WTC11 (cell line): ENCODE results near the gene ZFC3H1. TPM values are rescaled to one million over a fixed set of nuclear protein-coding genes. Genes with fewer than 3 reads are reported as not detected.
"Not testable (repeated sequence)": the region's sequence is repeated elsewhere in the genome, so short reads cannot be mapped to it uniquely, and the experiment has no call there.

ENCODE experiments used
- ATAC-seq: fragments of 200-7000 bp; cut with Tn5 transposase; 2 replicates; pipeline ENCODE4 v1.10.0; 2021; ENCODE audit warnings: mild to moderate bottlenecking, moderate library complexity
- CTCF ChIA-PET: fragments of 300-600 bp; sonication (Branson Sonifier 250); formaldehyde crosslinking; loops from one replicate; lab custom pipeline; 2021; ENCODE audit warnings: antibody characterized with exemption; lab: Charles Lee
- POLR2A ChIA-PET: fragments of 350-600 bp; sonication (Branson Sonifier 250); formaldehyde crosslinking; loops from one replicate; lab custom pipeline; 2021; ENCODE audit warnings: antibody characterized with exemption; lab: Charles Lee
- DNase-seq: peaks from one replicate; pipeline ENCODE4 v3.0.0; 2021; ENCODE audit warnings: low spot score
- H3K27ac Mint-ChIP-seq: 2 replicates; pipeline ENCODE4 v1.8.0; 2021; ENCODE audit warnings: mixed read lengths
- H3K27me3 Mint-ChIP-seq: 2 replicates; pipeline ENCODE4 v1.8.0; 2021; ENCODE audit warnings: low read depth, mild to moderate bottlenecking, moderate library complexity, mixed read lengths
- H3K36me3 Mint-ChIP-seq: 2 replicates; pipeline ENCODE4 v1.8.0; 2021; ENCODE audit warnings: mixed read lengths
- H3K4me1 Mint-ChIP-seq: 2 replicates; pipeline ENCODE4 v1.8.0; 2022; ENCODE audit warnings: mixed read lengths
- H3K4me3 Mint-ChIP-seq: 2 replicates; pipeline ENCODE4 v1.8.0; 2021; ENCODE audit warnings: mild to moderate bottlenecking, moderate library complexity, mixed read lengths
- H3K9me3 Mint-ChIP-seq: 2 replicates; pipeline ENCODE4 v1.8.0; 2021; ENCODE audit warnings: mixed read lengths
- ATF2 ChIP-seq: sonication (generic); formaldehyde crosslinking; IDR thresholded peaks from 2 replicates; pipeline ENCODE4 v1.8.1; 2022; ENCODE audit warnings: low read depth, missing genetic modification reagents, borderline replicate concordance
- CTCF ChIP-seq: fragments of 200-600 bp; IDR thresholded peaks from 2 replicates; pipeline ENCODE4 v1.8.0; 2022; ENCODE audit warnings: antibody characterized with exemption
- ELF4 ChIP-seq: sonication (generic); formaldehyde crosslinking; IDR thresholded peaks from 2 replicates; pipeline ENCODE4 v1.8.1; 2022; ENCODE audit warnings: low read depth, mild to moderate bottlenecking, moderate library complexity, missing genetic modification reagents
- ESRRA ChIP-seq: sonication (generic); formaldehyde crosslinking; IDR thresholded peaks from 2 replicates; pipeline ENCODE4 v1.8.1; 2022; ENCODE audit warnings: mild to moderate bottlenecking, missing genetic modification reagents, borderline replicate concordance
- FOXK1 ChIP-seq: sonication (generic); formaldehyde crosslinking; IDR thresholded peaks from 2 replicates; pipeline ENCODE4 v1.8.0; 2022; ENCODE audit warnings: mild to moderate bottlenecking, moderate library complexity, missing genetic modification reagents
- GABPB1 ChIP-seq: sonication (generic); formaldehyde crosslinking; IDR thresholded peaks from 2 replicates; pipeline ENCODE4 v1.8.1; 2023; ENCODE audit warnings: mild to moderate bottlenecking, missing genetic modification reagents
- GTF2I ChIP-seq: fragments of 250-450 bp; sonication (Bioruptor Pico); conservative IDR thresholded peaks from 2 replicates; pipeline ENCODE4 v1.4.0; 2021; ENCODE audit warnings: mild to moderate bottlenecking
- JAZF1 ChIP-seq: fragments of 250-450 bp; sonication (Bioruptor Pico); IDR thresholded peaks from 2 replicates; pipeline ENCODE4 v1.9.0; 2021; ENCODE audit warnings: moderate library complexity, mild to moderate bottlenecking, inconsistent platforms
- MAX ChIP-seq: sonication (generic); formaldehyde crosslinking; IDR thresholded peaks from 2 replicates; pipeline ENCODE4 v1.8.0; 2022; ENCODE audit warnings: mild to moderate bottlenecking, missing genetic modification reagents
- MLX ChIP-seq: sonication (generic); formaldehyde crosslinking; IDR thresholded peaks from 2 replicates; pipeline ENCODE4 v1.8.1; 2023; ENCODE audit warnings: mild to moderate bottlenecking, missing genetic modification reagents, moderate library complexity
- NFATC4 ChIP-seq: fragments of 250-450 bp; sonication (Bioruptor Pico); IDR thresholded peaks from 2 replicates; pipeline ENCODE4 v1.9.0; 2021; ENCODE audit warnings: mild to moderate bottlenecking
- NR2C2 ChIP-seq: sonication (generic); formaldehyde crosslinking; IDR thresholded peaks from 2 replicates; pipeline ENCODE4 v1.8.0; 2022; ENCODE audit warnings: mild to moderate bottlenecking, missing genetic modification reagents
- PRRX2 ChIP-seq: fragments of 250-450 bp; sonication (Bioruptor Pico); IDR thresholded peaks from 2 replicates; pipeline ENCODE4 v1.8.0; 2021; ENCODE audit warnings: mild to moderate bottlenecking
- SOX15 ChIP-seq: fragments of 250-450 bp; sonication (Bioruptor Pico); IDR thresholded peaks from 2 replicates; pipeline ENCODE4 v1.9.0; 2021; ENCODE audit warnings: mild to moderate bottlenecking
- SP1 ChIP-seq: sonication (generic); formaldehyde crosslinking; conservative IDR thresholded peaks from 2 replicates; pipeline ENCODE4 v1.8.1; 2022; ENCODE audit warnings: missing genetic modification reagents
- TEAD4 ChIP-seq: sonication (generic); formaldehyde crosslinking; IDR thresholded peaks from 2 replicates; pipeline ENCODE4 v1.8.0; 2022; ENCODE audit warnings: mild to moderate bottlenecking, missing genetic modification reagents
- ZBTB21 ChIP-seq: sonication (generic); formaldehyde crosslinking; IDR thresholded peaks from 2 replicates; pipeline ENCODE4 v1.8.1; 2023; ENCODE audit warnings: mild to moderate bottlenecking, missing genetic modification reagents, borderline replicate concordance
- ZBTB43 ChIP-seq: sonication (generic); formaldehyde crosslinking; IDR thresholded peaks from 2 replicates; pipeline ENCODE4 v1.8.1; 2023; ENCODE audit warnings: mild to moderate bottlenecking, missing genetic modification reagents
- ZNF121 ChIP-seq: sonication (generic); formaldehyde crosslinking; IDR thresholded peaks from 2 replicates; pipeline ENCODE4 v1.8.0; 2023; ENCODE audit warnings: missing genetic modification reagents
- ZNF263 ChIP-seq: sonication (generic); formaldehyde crosslinking; IDR thresholded peaks from 2 replicates; pipeline ENCODE4 v1.8.1; 2022; ENCODE audit warnings: low read depth, mild to moderate bottlenecking, moderate library complexity, missing genetic modification reagents
- ZNF317 ChIP-seq: sonication (generic); formaldehyde crosslinking; IDR thresholded peaks from 2 replicates; pipeline ENCODE4 v1.8.1; 2023; ENCODE audit warnings: low read depth, mild to moderate bottlenecking, moderate library complexity, missing genetic modification reagents, borderline replicate concordance
- ZNF396 ChIP-seq: fragments of 250-450 bp; sonication (Bioruptor Pico); IDR thresholded peaks from 2 replicates; pipeline ENCODE4 v1.8.0; 2021; ENCODE audit warnings: mild to moderate bottlenecking, moderate library complexity, borderline replicate concordance
- total RNA-seq: library from RNA; stranded (reverse); gene quantifications from 3 replicates; pipeline ENCODE4 v1.2.3, GENCODE V29; 2021

Gene ZFC3H1
- total RNA-seq, 1 experiment from 2014 or later, result 33.9 TPM

GRCh38 chr12:71694099-71694820 is 30.6 kb upstream of the ZFC3H1 start (continued):
- no peak for TF ChIP-seq NFATC4 (CRISPR knock-in tag)
- no peak for TF ChIP-seq ZNF396 (CRISPR knock-in tag)
- TF ChIP-seq MAX, result no peak
- TF ChIP-seq NR2C2 (CRISPR knock-in tag), result no peak
- TF ChIP-seq, all 79 proteins: peak for 0

- H3K27me3 Mint-ChIP-seq, CTCF ChIA-PET, H3K9me3 Mint-ChIP-seq, H3K36me3 Mint-ChIP-seq, DNase-seq, POLR2A ChIA-PET, H3K4me1 Mint-ChIP-seq, ATAC-seq, H3K4me3 Mint-ChIP-seq: not testable (repeated sequence)
- 0 out of 2 replicates have a peak overlapping the region, but pooled peaks have one; percentile 46 for H3K27ac Mint-ChIP-seq
These were observed 30.0 kb upstream of the ZFC3H1 start for GRCh38 chr12:71693651-71694050.

GRCh38 chr12:71693126-71693525 is 29.5 kb upstream of the ZFC3H1 start:
- CTCF ChIA-PET, result no interaction called here
- DNase-seq (no peak), ATAC-seq (no peak)
- Mint-ChIP-seq H3K9me3 (no peaks in the 10 kb centered on the region), H3K36me3 (peaks cover 5% of the 10 kb centered on the region), H3K27ac (no peak overlapping the region), H3K4me3 (no peak overlapping the region), H3K4me1 (peaks cover 6% of the 10 kb centered on the region), H3K27me3 (no peaks in the 10 kb centered on the region)
- POLR2A ChIA-PET, result no interaction called here
- TF ChIP-seq ZNF317 (CRISPR knock-in tag) (no peak), JAZF1 (CRISPR knock-in tag) (no peak), ESRRA (CRISPR knock-in tag) (no peak), NFATC4 (CRISPR knock-in tag) (no peak), GABPB1 (CRISPR knock-in tag) (no peak), SP1 (CRISPR knock-in tag) (no peak), MLX (no peak), ZNF263 (CRISPR knock-in tag) (no peak), GTF2I (CRISPR knock-in tag) (no peak), ZNF396 (CRISPR knock-in tag) (no peak), SOX15 (CRISPR knock-in tag) (no peak), PRRX2 (CRISPR knock-in tag) (no peak), ATF2 (CRISPR knock-in tag) (no peak), ZBTB43 (CRISPR knock-in tag) (no peak), ELF4 (CRISPR knock-in tag) (no peak), ZNF121 (CRISPR knock-in tag) (no peak), CTCF (no peak), TEAD4 (CRISPR knock-in tag) (no peak), ZBTB21 (CRISPR knock-in tag) (no peak), FOXK1 (CRISPR knock-in tag) (no peak)
